NCI-H1417 treated with DMSO at 0.1 percent for 48 hours (cell line): ENCODE measurements around the gene BCAM.
"Not testable (repeated sequence)": the region's sequence is repeated elsewhere in the genome, so short reads cannot be mapped to it uniquely, and the experiment has no call there.

ENCODE experiments used
- DNase-seq: peaks from one replicate; lab custom pipeline; 2025; lab: John Stamatoyannopoulos, UW

BCAM gene, protein sequence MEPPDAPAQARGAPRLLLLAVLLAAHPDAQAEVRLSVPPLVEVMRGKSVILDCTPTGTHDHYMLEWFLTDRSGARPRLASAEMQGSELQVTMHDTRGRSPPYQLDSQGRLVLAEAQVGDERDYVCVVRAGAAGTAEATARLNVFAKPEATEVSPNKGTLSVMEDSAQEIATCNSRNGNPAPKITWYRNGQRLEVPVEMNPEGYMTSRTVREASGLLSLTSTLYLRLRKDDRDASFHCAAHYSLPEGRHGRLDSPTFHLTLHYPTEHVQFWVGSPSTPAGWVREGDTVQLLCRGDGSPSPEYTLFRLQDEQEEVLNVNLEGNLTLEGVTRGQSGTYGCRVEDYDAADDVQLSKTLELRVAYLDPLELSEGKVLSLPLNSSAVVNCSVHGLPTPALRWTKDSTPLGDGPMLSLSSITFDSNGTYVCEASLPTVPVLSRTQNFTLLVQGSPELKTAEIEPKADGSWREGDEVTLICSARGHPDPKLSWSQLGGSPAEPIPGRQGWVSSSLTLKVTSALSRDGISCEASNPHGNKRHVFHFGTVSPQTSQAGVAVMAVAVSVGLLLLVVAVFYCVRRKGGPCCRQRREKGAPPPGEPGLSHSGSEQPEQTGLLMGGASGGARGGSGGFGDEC

DNA sequence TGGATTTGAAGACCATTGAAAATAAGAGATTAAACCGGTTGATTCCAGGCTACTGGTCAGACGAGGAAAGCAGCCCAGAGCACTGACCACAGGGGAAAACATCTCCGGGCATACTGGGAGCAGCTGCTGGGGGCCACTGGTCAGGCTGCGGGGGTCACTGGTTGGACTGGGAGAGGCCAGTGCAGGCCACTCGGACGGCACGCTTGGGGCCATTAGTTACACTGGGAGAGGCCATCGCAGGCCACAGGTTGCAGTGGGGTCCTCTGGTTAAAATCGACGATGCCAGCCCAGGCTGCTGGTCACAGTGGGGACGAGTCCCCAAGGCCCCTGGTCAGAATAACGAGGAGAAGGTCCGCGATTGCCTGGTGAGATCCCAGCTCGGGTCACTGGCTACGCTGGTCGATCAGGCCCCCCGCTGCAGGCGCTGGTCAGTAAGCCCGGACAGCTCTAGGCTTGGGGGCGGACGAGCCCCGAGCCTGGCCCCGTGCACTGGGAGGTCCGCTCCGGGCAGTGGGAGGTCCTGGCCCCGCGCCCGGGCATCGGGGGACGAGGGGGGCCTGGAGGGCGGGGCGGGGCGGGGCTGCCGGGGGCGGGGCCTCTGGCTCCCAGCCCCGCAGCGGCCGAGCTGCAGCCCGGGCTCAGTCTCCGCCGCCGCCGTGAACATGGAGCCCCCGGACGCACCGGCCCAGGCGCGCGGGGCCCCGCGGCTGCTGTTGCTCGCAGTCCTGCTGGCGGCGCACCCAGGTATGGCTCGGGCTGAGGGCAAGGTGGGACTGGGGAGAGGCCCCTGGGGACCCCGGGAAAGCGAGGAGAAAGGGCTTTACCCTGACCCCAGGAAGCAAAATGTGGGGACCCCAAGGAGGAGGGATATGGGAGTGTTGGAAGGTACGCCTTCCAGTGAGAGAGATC, at the start of gene BCAM:
BCAM (plus strand) TSS at position 641 of the 909 bp plus-strand sequence; CDS start at position 663, 22 bp downstream.
- DNase-seq = no peak

DNA sequence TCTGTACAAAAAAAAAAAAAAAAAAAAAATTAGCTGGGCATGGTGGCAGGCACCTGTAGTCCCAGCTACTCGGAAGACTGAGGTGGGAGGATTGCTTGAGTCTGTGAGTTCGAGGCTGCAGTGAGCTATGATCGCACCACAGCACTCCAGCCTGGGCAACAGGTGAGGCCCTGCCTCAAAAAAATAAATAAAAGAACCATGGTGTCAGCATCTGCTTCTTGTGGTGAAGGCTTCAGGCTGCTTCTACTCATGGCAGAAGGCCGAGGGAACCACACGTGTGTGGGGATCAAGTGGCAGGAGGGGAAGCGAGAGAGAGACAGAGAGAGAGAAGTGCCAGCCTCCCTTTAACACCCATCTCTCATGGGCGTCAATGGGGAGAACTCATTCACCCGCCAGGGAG, 46.9 kb upstream of the BCAM start:
- no peak for DNase-seq

DNA sequence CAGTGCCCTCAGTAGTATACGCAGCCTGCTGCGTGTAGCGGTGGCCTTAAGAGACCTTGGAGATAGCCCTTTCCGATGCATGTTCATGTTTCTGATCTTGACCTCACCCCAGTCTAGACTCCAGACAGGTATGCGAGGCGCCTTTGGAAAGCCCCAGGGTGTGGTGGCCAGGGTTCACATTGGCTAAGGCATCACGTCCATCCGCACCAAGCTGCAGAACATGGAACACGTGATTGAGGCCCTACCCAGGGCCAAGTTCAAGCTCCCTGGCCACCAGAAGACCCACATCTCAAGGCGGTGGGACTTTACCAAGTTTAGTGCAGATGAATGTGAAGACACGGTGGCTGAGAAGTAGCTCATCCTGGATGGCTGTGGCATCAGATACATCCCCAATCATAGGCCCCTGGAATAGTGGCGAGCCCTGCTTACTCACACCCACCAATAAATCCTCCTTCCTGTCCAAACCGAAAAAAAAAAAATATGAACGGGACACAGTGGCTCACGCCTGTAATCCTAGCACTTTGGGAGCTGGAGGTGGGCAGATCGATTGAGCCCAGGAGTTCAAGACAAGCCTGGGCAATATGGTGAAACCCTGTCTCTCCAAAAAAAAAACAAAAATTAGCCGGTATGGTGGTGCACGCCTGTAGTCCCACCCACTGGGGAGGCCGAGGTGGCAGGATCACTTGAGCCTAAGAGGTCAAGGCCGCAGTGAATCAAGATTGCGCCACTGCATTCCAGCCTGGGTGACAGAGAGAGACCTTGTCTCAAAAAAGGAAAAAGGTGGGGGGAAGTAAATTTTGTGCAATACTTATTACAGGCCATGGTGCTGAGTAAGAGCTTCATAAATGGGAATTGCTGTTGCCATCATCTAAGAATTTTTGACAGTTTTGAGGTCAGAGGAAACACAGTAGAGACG, 43.6 kb upstream of the BCAM start:
- no peak for DNase-seq

DNA sequence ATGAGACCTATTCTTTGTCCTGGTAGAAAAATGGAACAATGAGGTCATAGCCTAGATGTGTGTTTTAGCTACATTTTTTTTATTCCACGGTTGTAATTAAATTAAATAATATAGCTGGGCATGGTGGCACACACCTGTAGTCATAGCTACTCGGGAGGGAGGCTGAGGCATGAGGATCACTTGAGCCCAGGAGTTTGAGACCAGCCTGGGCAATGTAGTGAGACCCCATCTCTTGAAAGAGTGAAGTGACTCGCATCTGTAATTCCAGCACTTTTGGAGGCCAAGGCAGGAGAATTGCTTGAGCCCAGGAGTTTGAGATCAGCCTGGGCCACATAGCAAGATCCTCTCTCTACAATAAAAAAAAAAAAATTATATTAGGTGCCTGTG, 43.0 kb upstream of the BCAM start:
- DNase-seq = no peak

DNA sequence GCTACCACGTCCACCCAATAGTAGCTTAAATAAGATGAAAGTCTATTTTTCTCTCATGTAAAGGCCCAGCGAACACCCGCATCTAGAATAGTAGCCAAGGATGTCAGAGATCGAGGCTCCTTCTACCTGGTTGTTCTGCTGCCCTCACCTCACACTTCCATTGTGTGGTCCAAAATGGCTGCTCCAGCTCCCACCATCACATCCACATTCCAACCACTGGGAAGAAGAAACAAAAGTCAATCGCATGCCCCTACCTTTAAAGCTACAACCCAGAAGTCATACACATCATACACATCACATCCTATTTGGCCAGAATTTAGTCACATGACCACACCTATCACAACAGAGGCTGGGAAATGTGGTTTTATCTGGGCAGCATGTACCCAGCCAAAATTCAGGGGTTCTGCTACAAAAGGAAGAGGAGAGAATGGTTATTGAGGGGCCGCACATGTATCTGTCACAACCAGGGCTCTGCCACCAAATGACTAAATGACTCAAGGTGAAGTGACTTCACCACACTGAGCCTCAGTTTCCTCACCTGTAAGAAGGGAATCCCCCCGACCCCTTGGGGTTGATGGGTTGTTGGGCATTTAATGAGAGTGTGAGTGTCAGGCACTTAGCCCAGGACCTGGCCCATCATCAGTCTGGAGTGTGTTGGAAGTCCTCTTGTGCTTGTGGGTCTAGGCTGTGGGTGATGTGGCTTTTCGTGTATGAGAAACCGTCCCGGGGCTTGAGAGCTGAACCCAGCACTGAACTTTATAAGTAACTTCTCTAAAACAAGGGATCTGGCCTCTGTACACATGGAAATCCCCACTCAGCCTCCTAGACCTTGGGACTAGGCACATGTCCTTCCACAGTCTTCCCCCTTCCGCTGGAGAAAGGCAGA, 41.4 kb upstream of the BCAM start:
- no peak for DNase-seq

DNA sequence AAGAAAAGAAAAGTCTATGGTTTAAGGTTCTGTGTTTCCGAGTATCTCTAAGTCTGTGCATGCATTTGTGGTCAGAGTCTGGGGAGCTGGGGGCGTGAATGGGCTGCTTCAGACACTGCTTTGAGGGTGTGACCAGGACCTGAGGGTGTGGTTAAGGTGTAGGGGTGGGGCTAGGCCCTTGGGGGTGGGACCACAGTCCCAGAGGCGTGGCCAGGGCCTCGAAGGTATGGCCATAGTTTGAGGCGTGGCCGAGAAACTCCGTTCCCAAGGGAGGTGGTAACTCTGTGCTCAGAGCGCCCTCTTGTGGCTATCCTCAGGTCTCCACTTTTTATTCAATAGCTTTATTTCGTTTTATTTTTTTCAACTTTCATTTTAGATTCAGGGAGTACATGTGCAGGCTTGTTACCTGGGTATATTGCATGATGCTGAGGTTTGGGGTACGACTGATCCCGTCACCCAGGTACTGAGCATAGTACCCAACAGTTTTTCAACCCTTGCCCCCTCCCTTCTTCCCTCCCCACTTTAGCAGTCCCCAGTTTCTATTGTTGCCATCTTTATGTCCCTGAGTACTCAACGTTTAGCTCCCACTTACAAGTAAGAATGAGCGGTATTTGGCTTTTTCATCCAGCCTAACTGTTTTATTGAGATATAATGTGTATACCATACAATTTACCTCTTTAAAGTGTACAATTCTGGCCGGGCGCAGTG, 38.2 kb upstream of the BCAM start:
- peak; percentile 40 for DNase-seq

DNA sequence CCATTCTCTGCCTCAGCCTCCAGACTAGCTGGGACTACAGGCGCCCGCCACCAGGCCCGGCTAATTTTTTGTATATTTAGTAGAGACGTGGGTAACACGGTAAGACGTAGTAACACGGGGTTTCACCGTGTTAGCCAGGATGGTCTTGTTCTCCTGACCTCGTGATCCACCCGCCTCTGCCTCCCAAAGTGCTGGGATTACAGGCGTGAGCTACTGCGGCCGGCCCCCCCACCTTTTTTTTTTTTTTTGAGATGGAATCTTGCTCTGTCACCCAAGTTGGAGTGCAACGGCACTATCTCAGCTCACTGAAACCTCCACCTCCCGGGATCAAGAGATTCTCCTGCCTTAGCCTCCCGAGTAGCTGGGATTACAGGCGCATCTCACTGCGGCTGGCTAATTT, 36.8 kb upstream of the BCAM start:
- DNase-seq = not testable (repeated sequence)

DNA sequence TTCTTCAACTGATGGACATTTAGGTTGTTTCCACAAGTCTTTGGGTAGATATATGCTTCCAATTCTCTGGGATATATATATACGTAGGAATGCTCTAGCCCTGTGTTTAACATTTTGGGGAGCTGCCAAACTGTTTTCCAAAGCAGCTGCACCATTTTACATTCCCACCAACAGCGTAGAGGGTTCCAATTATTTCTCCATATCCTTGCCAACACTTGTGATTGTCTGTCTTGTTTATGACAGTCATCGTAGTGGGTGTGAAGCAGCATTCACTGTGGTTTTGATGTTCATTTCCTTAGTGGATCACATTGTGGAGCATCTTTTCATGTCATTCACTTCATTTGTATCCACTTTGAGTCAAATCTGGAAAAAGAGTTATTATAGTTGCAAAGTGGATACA, 35.9 kb upstream of the BCAM start:
- DNase-seq = no peak

DNA sequence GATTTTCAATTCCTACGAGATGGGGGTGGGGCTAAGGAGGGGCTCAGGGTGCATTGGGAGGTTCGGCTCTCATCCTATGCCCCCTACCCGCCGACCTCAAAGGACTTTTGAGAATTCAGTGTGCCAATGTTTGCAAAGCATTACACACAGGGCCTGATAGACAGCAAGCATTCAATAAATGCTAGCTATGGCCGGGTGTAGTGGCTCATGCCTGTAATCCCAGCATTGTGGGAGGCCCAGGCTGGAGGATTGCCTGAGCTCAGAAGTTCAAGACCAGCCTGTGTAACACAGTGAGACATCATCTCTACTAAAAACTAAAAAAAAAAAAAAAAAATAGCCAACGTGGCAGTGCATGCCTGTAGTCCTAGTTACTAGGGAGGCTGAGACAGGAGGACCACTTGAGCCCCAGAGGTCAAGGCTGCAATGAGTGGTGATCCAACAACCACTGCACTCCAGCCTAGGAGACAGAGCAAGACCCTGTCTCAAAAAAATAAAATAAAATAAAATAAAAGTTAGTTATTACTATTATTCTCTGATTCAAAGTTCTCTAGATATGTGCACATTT, 33.1 kb upstream of the BCAM start:
- DNase-seq = no peak

DNA sequence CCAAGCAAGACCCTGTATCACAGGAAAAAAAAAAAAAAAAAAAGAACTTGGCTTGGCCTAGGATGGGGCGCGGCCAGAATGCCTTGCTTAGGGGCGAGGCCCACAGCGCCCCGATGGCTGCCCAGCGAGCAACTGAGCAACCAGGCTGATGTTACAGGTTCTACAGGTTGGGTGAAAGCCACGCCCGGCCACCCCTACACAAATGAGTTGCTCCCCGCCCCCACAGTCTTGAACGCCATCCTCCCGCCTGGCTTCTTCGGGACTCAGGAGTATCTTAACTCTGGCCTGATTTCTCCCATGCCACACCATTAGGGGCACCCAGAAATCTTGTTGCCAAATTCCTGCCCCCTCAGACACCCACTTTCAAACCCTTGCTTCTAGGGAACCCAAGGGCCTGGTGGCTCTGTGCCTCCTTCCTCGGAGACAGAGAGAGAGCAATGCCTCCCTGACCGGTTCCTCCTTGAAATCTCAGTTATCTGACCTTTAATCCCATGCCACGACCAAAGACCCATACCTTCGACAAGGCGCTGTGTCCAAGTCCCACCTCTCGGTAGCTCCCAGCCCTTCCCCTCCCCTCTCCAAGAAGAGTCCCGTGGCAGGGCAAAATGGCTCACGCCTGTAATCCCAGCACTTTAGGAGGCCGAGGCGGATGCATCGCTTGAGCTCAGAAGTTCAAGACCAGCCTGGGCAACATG, 32.4 kb upstream of the BCAM start:
- DNase-seq = no peak

DNA sequence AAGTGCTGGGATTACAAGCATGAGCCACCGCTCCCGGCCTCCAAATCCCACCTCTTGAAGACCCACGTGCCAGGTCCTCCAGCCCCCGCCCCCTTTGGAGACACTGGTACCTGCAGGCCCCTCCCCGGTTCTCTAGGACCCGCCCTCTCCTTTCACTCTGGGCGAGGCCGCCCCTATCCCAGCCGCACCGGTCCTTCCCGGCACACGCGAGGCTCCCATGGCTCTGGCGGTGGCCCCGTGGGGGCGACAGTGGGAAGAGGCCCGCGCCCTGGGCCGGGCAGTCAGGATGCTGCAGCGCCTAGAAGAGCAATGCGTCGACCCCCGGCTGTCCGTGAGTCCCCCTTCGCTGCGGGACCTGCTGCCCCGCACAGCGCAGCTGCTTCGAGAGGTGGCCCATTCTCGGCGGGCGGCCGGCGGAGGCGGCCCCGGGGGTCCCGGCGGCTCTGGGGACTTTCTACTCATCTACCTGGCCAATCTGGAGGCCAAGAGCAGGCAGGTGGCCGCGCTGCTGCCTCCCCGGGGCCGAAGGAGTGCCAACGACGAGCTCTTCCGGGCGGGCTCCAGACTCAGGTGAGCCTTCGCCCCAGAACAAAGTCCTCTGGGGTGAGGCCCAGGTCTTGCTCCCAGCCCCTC, 31.1 kb upstream of the BCAM start, which contains the start of gene CBLC:
CBLC (plus strand) TSS at position 176 of the 633 bp plus-strand sequence; CDS start at position 218, 42 bp downstream.
- DNase-seq = no peak

DNA sequence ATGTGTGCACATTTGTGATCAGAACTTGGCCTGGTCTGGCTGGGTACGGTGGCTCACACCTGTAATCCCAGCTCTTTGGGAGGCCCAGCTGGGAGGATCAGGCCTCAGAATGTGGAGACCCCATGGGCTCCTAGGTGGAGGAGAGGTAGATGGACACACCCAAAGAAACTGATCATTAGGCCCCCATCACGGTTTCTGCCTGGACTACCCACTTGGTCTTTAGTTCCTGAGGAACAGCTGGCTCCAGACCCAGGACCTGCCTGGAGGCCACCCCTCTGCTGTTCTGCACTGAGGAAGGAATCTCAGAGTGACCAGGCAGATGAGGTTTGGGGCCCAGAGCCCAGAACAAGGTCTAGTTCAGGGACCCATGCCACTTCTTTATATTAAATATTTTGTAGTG, 29.8 kb upstream of the BCAM start:
- DNase-seq = no peak

DNA sequence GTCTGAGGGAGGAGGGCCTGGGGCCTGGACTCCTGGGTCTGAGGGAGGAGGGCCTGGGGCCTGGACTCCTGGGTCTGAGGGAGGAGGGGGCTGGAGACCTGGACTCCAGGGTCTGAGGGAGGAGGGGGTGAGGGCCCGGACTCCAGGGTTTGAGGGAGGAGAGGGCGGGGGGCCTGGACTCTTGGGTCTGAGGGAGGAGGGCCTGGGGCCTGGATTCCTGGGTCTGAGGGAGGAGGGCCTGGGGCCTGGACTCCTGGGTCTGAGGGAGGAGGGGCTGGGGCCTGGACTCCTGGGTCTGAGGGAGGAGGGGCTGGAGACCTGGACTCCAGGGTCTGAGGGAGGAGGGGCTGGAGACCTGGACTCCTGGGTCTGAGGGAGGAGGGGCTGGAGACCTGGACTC, 27.2 kb upstream of the BCAM start:
- DNase-seq = not testable (repeated sequence)

DNA sequence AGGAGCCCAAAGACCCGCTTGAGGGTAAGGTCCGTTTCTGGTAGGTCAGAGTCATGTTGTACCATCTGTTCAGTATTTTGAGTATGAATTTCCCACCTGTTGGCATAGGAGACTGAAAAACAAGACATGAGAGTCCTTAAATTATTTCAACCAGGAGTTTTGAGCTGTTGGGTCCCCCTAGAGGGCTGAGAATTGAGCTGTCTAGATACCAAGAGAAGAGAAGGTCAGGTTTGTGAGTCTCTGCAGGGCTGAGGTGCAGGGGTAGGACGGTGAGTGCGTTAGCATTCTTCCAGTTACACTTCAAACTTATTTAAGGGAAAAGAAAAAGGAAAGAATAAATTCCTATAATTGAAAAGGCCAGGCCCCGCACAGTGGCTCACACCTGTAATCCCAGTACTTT, 26.2 kb upstream of the BCAM start:
- DNase-seq = no peak

DNA sequence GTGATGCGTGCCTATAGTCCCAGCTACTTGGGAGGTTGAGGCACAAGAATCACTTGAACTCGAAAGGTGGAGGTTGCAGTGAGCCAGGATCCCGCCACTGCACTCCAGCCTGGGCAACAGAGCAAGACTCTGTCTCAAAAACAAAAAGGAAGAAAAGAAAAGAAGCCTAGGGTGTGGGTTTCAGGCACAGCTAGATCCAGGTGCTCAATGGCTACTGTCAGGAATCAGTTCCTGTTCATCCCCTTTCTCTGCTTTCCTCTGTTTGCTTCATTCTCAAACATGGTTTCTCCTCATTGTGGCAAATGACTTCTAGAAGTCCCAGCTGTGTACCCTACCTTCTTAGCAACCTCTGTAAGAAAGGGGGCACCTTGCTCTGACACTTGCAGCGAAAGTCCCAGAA, 25.4 kb upstream of the BCAM start:
- no peak for DNase-seq

DNA sequence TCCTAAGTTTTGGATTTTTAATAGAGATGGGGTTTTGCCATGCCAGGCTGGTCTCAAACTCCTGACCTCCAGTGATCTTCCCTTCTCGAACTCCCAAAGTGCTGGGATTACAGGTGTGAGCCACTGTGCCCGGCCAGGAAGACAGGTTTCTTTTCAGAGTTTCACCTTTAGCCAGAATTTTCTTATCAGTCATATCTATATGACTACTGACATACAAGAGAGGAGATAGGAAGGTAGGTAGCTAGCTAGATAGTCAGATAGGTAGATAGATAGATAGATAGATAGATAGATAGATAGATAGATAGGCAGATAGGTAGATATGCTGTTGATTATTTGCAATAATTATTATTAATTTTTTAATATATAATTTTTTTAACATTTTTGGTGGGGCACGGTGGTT, 23.6 kb upstream of the BCAM start:
- no peak for DNase-seq

DNA sequence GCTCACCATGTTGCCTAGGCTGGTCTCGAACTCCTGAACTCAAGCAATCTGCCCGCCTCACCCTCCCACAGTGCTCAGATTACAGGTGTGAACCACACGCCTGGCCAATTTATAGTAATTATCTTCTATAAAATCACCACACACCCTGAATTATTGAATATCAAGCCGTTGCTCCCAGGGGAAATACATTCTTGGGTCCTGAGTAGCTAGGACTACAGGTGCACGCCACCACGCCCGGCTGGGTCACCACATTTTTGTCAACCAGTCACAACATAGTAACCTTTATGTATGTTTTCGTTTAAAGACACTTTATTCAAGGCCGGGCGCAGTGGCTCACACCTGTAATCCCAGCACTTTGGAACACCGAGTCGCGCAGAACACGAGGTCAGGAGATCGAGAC, 22.9 kb upstream of the BCAM start:
- no peak for DNase-seq

DNA sequence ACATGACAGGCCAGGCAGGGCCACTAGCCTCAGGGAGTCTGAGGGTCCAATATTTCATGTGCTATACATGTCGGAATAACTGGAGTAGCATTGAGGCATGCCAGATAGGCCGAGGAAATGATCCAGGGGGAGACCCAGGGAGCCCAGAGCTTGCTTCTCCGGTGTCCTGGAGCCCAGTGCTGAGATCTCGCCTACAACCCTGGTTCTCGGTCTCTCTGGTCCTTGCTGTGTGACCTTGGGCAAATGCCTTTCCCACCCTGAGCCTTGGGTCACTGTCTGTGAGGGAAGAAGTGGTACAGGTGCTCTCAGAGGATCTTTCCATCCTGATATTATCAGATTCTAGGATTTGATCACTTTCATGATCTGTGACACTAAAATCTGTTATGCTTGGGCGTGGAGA, 19.9 kb upstream of the BCAM start:
- no peak for DNase-seq
